Ishikawa (cell line): Measurements from ENCODE around the gene RSPH9.

Experiments
- CEBPB ChIP-seq: IDR thresholded peaks from 2 replicates; pipeline ENCODE4 v1.6.1; 2012
- CREB1 ChIP-seq: IDR thresholded peaks from 2 replicates; pipeline ENCODE4 v1.6.1; 2012; ENCODE audit warnings: low read depth
- EP300 ChIP-seq: IDR thresholded peaks from 2 replicates; pipeline ENCODE4 v1.6.1; 2012; ENCODE audit warnings: borderline replicate concordance
- FOXM1 ChIP-seq: IDR thresholded peaks from 2 replicates; pipeline ENCODE4 v1.6.1; 2012; ENCODE audit warnings: low read depth, borderline replicate concordance
- NFIC ChIP-seq: IDR thresholded peaks from 2 replicates; pipeline ENCODE4 v1.6.1; 2012
- RAD21 ChIP-seq: IDR thresholded peaks from 2 replicates; pipeline ENCODE4 v1.6.1; 2012; ENCODE audit warnings: low read depth
- TAF1 ChIP-seq: IDR thresholded peaks from 2 replicates; pipeline ENCODE4 v1.6.1; 2012; ENCODE audit warnings: low read depth, mild to moderate bottlenecking
- TCF12 ChIP-seq: IDR thresholded peaks from 2 replicates; pipeline ENCODE4 v1.6.1; 2012; ENCODE audit warnings: low read depth
- TEAD4 ChIP-seq: IDR thresholded peaks from 2 replicates; pipeline ENCODE4 v1.6.1; 2012
- YY1 ChIP-seq: IDR thresholded peaks from 2 replicates; pipeline ENCODE4 v1.6.1; 2012; ENCODE audit warnings: low read depth
- ZBTB7A ChIP-seq: IDR thresholded peaks from 2 replicates; pipeline ENCODE4 v1.6.1; 2012; ENCODE audit warnings: low read depth
- TF ChIP-seq, protein P1 (sequence below): IDR thresholded peaks from 2 replicates; pipeline ENCODE4 v1.6.1; 2012
- TF ChIP-seq, protein P2 (sequence below): IDR thresholded peaks from 2 replicates; pipeline ENCODE4 v1.6.1; 2012; ENCODE audit warnings: low read depth, mild to moderate bottlenecking
- TF ChIP-seq, protein P3 (sequence below): IDR thresholded peaks from 2 replicates; pipeline ENCODE4 v1.6.1; 2012

DNA sequence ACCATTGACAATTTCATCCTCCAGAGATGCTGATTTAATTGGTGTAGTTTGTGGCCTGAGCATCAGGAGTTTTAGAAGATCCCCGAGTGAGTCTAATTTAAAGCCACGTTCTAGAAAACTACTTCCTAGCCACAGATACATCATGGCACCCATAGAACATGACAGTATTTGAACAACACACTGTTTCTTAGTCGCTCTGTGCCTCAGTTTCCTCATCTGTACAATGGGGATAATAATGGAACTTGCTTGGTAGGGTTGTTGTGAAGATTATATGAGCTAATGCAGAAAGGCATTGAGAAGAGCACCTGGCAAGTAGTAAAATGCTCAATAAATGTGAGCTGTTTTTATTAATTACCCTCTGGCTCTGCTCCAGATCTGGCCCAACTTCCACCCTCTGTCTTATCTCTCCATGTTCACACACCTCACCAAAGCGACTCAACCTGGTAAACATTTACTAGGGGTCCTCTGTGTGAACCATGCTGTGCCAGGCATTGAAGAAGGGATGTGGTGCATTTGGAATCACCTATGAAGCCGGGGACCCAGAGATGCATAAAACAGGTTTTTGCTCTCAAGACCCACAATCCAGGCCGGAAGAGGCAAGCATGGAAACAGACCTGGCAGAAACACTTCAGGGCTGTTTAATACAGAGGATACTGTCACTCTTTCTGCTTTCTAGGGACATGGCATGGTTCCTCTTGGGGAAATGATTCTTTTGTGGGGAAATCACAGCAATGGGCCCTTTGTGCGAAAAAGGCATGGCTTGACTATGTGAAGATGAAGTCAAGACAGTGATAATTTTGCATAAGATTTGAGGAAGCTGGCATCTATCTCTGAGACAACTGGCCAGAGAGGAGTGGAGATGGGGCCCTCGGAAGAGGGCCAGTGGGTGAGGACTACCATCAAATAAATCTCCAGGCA lies 58.9 kb downstream of the RSPH9 start:
- no peak for TF ChIP-seq FOXM1
- TF ChIP-seq, protein P1, sequence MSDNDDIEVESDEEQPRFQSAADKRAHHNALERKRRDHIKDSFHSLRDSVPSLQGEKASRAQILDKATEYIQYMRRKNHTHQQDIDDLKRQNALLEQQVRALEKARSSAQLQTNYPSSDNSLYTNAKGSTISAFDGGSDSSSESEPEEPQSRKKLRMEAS, result no peak
- TF ChIP-seq, protein P2, sequence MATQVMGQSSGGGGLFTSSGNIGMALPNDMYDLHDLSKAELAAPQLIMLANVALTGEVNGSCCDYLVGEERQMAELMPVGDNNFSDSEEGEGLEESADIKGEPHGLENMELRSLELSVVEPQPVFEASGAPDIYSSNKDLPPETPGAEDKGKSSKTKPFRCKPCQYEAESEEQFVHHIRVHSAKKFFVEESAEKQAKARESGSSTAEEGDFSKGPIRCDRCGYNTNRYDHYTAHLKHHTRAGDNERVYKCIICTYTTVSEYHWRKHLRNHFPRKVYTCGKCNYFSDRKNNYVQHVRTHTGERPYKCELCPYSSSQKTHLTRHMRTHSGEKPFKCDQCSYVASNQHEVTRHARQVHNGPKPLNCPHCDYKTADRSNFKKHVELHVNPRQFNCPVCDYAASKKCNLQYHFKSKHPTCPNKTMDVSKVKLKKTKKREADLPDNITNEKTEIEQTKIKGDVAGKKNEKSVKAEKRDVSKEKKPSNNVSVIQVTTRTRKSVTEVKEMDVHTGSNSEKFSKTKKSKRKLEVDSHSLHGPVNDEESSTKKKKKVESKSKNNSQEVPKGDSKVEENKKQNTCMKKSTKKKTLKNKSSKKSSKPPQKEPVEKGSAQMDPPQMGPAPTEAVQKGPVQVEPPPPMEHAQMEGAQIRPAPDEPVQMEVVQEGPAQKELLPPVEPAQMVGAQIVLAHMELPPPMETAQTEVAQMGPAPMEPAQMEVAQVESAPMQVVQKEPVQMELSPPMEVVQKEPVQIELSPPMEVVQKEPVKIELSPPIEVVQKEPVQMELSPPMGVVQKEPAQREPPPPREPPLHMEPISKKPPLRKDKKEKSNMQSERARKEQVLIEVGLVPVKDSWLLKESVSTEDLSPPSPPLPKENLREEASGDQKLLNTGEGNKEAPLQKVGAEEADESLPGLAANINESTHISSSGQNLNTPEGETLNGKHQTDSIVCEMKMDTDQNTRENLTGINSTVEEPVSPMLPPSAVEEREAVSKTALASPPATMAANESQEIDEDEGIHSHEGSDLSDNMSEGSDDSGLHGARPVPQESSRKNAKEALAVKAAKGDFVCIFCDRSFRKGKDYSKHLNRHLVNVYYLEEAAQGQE, result no peak
- TF ChIP-seq TEAD4, result no peak
- TF ChIP-seq NFIC, result no peak
- TF ChIP-seq EP300, result no peak
- no peak for TF ChIP-seq RAD21
- TF ChIP-seq CEBPB, result no peak
- TF ChIP-seq YY1, result no peak
- TF ChIP-seq CREB1, result no peak
- TF ChIP-seq TCF12, result no peak
- TF ChIP-seq TAF1, result no peak
- no peak for TF ChIP-seq ZBTB7A
- TF ChIP-seq, protein P3, sequence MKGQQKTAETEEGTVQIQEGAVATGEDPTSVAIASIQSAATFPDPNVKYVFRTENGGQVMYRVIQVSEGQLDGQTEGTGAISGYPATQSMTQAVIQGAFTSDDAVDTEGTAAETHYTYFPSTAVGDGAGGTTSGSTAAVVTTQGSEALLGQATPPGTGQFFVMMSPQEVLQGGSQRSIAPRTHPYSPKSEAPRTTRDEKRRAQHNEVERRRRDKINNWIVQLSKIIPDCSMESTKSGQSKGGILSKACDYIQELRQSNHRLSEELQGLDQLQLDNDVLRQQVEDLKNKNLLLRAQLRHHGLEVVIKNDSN, result no peak
